Activated CD8-positive, alpha-beta memory T cell treated with anti-CD3 and anti-CD28 coated beads for 36 hours (primary cell): ENCODE results near the gene ERGIC3. TPM values are rescaled to one million over a fixed set of nuclear protein-coding genes. Genes with fewer than 3 reads are reported as not detected.

Experiments used
- CTCF ChIA-PET: fragments of 350-600 bp; sonication (Branson Sonifier 250); formaldehyde crosslinking; loops from one replicate; lab custom pipeline; 2021; ENCODE audit warnings: antibody characterized with exemption; lab: Charles Lee
- POLR2A ChIA-PET: fragments of 350-600 bp; sonication (Branson Sonifier 250); formaldehyde crosslinking; loops from one replicate; lab custom pipeline; 2021; ENCODE audit warnings: antibody characterized with exemption; lab: Charles Lee
- total RNA-seq, 2 experiments: library from RNA; stranded (reverse); gene quantifications; one replicate each; pipeline ENCODE4 v1.2.3, GENCODE V29; 2021

The ERGIC3 gene
- 100 to 1,000 TPM; 132 to 141 TPM for total RNA-seq

DNA sequence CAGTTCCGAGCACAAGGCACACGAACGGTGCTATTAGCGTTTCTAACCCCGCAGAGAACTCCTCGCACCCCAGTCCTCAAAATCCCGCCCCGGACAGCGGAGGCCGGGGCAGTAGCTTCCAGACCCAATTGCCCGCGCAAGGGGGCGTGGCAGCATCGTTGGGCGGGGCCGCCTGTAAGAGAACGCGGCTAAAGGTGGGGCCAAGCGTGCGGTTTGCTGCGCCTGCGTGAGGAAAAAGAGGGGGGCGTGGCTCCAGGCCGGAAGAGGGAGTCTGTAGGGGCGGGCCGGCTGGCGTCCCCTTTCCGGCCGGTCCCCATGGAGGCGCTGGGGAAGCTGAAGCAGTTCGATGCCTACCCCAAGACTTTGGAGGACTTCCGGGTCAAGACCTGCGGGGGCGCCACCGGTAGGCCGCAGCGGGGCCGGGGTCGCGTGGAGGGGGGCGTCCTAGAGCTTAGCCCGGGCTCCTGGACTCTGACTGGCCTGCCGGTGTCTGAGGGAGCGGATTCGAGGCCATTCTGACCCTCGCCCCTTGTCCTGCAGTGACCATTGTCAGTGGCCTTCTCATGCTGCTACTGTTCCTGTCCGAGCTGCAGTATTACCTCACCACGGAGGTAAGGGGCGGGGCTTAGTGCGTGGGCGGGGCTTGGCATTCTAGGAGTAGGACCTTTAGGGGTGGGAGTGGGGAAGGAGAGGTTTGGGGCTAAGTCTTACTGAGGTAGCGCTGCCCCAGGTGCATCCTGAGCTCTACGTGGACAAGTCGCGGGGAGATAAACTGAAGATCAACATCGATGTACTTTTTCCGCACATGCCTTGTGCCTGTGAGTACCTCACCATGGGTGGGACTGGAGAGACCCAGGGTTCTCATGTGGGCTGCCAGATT, at the start of gene ERGIC3:
Gene ERGIC3, plus strand, starts transcription at position 296 of the 880 bp plus-strand sequence. Its CDS starts 20 bp downstream, at position 316.
- POLR2A ChIA-PET, result interaction anchor here (0.5 to 1.4 kb wide), 4 partner anchors 16 to 122 kb away, joined by 3 to 9 read pairs (median 6); partner anchors contain the start of genes CPNE1 and RBM12
- CTCF ChIA-PET, result interaction anchor here (0.6 to 1.8 kb wide), 2 partner anchors 78 to 276 kb away, joined by 5 to 6 read pairs; no protein-coding TSS in a partner anchor

DNA sequence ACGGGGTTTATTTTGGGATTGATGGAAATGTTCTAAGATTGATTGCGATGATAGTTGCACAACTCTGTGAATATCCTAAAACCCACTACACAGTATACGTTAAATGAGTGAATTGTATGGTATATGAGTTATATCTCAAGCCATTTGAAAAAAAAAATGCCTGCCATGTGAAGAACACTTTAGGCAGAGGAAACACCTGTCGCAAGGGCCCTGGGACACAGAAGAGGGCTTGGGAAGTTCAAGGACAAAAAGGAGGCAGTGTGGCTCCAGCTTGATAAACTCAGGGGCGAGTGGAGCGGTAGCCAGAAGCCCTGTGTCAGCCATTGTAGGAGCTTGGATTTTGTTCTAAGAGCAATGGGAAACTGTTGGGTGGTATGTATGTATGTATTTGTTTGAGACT, 49.5 kb upstream of the ERGIC3 start:
- ChIA-PET POLR2A (interaction anchor here (0.5 kb wide), 1 partner anchor 1564 kb away, joined by 4 read pairs; no protein-coding TSS in a partner anchor), CTCF (interaction anchor here (0.6 to 1.5 kb wide), 3 partner anchors 13 to 188 kb away, joined by 4 to 6 read pairs (median 4); partner anchors contain the start of gene CEP250)

DNA sequence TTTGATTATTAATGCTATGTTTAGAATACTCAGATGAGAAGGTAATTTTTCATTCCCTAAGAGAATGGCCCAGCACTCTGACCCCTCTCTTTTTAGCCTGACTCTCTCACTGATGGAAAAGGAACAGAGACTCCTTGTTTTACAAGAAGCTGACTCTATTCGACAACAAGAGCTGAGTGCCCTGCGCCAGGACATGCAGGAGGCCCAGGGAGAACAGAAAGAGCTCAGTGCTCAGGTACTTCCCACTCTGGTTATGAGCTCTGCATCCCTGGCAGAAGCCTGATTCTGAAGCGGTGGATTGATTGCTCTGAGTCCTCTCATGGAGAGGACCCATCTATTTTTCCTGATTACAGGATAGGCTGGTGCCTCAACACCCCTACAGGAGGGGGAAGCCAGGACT, 45.4 kb upstream of the ERGIC3 start:
- CTCF ChIA-PET, result interaction anchor here (1.7 kb wide), 1 partner anchor 33 kb away, joined by 4 read pairs; no protein-coding TSS in a partner anchor
- POLR2A ChIA-PET, result no interaction called here

DNA sequence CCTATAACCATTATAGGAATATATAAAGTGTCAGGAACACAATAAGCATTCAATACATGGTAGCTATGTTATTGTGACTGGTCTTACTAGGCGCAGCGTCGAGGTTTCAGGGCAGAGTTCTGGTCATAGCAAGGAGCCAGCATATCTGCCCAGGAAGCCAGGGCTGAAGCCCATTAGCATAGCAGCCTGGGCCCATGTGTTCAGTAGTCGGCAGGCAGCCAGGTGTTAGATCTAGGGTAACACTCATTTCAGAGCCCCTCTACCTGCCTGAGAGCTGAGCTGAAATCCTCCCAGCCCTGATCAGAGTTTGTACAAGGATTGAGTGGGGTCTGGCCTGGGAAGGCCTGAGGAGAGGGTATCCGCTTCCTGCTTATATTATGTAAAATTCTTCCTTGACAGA, 44.6 kb upstream of the ERGIC3 start:
- ChIA-PET POLR2A (interaction anchor here (0.6 kb wide), 1 partner anchor 330 kb away, joined by 3 read pairs; no protein-coding TSS in a partner anchor), CTCF (interaction anchor here (0.6 to 1.7 kb wide), 2 partner anchors 34 kb away, joined by 3 to 4 read pairs; no protein-coding TSS in a partner anchor)

DNA sequence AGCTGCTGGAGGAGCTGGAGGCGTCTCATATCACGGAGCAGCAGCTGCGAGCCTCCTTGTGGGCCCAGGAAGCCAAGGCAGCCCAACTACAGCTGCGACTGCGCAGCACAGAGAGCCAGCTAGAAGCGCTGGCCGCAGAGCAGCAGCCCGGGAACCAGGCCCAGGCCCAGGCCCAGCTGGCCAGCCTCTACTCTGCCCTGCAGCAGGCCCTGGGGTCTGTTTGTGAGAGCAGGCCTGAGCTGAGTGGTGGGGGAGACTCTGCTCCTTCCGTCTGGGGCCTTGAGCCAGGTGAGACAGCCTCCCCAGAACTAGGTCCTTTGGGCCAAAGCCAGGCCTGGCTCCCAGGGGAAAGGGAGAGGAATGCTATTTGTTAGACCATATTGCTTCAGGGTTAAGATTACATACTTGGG, 44.1 kb upstream of the ERGIC3 start:
- CTCF ChIA-PET, result interaction anchor here (0.6 to 0.8 kb wide), 2 partner anchors 34 to 752 kb away, joined by 3 read pairs; no protein-coding TSS in a partner anchor
- POLR2A ChIA-PET, result no interaction called here

DNA sequence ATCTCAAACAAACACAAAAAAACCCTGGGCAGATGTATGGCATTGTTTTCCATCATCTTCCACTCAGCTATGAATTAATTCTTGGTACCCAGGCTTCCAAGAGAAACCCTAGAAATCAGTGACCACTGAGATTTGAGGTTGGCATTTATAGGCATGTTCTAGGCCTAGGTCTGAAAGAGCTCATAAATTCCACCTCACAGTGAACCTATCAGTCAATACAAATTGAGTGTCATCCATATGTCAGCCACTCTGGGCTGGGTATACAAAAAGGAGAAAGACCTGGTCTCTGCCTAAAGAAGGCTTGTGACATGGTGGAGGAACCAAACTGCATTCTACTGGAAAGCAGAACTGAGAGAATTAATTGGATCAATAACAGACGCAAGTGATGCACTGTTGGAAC, 42.6 kb upstream of the ERGIC3 start:
- CTCF ChIA-PET, result interaction anchor here (0.6 kb wide), 1 partner anchor 314 kb away, joined by 3 read pairs; no protein-coding TSS in a partner anchor

DNA sequence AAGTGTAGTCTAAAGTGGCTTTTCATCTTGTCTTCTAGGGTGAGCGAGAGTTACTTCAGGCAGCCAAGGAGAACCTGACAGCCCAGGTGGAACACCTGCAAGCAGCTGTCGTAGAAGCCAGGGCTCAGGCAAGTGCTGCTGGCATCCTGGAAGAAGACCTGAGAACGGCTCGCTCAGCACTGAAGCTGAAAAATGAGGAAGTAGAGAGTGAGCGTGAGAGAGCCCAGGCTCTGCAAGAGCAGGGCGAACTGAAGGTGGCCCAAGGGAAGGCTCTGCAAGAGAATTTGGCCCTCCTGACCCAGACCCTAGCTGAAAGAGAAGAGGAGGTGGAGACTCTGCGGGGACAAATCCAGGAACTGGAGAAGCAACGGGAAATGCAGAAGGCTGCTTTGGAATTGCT, 39.5 kb upstream of the ERGIC3 start:
- CTCF ChIA-PET, result no interaction called here
- POLR2A ChIA-PET, result no interaction called here

More for the DNA sequence above, 42.6 kb upstream of the ERGIC3 start:
- POLR2A ChIA-PET, result interaction anchor here (0.6 to 1.4 kb wide), 2 partner anchors 9 to 35 kb away, joined by 3 to 4 read pairs; no protein-coding TSS in a partner anchor

DNA sequence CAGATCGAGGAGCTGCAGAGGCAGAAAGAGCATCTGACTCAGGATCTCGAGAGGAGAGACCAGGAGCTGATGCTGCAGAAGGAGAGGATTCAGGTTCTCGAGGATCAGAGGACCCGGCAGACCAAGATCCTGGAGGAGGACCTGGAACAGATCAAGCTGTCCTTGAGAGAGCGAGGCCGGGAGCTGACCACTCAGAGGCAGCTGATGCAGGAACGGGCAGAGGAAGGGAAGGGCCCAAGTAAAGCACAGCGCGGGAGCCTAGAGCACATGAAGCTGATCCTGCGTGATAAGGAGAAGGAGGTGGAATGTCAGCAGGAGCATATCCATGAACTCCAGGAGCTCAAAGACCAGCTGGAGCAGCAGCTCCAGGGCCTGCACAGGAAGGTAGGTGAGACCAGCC, 38.6 kb upstream of the ERGIC3 start:
- CTCF ChIA-PET, result no interaction called here
- POLR2A ChIA-PET, result no interaction called here

DNA sequence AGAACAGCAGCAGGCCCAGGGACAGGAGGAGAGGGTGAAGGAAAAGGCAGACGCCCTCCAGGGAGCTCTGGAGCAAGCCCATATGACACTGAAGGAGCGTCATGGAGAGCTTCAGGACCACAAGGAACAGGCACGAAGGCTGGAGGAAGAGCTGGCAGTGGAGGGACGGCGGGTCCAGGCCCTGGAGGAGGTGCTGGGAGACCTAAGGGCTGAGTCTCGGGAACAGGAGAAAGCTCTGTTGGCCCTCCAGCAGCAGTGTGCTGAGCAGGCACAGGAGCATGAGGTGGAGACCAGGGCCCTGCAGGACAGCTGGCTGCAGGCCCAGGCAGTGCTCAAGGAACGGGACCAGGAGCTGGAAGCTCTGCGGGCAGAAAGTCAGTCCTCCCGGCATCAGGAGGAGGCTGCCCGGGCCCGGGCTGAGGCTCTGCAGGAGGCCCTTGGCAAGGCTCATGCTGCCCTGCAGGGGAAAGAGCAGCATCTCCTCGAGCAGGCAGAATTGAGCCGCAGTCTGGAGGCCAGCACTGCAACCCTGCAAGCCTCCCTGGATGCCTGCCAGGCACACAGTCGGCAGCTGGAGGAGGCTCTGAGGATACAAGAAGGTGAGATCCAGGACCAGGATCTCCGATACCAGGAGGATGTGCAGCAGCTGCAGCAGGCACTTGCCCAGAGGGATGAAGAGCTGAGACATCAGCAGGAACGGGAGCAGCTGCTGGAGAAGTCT, 37.9 kb upstream of the ERGIC3 start:
- POLR2A ChIA-PET, result interaction anchor here (0.5 kb wide), 1 partner anchor 109 kb away, joined by 5 read pairs; no protein-coding TSS in a partner anchor
- CTCF ChIA-PET, result no interaction called here

DNA sequence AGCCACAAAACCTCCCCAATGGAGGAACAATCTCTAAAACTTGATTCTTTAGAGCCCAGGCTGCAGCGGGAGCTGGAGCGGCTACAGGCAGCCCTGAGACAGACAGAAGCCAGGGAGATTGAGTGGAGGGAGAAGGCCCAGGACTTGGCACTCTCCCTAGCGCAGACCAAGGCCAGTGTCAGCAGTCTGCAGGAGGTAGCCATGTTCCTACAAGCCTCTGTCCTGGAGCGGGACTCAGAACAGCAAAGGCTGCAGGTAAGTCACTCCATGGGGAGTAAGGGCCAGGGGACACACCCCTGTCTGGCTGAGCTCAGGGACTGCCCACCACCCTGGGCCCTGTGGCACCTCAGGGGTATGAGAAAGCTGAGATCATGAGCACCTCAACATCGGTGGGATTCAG, 37.1 kb upstream of the ERGIC3 start:
- POLR2A ChIA-PET, result no interaction called here
- CTCF ChIA-PET, result interaction anchor here (1.2 kb wide), 1 partner anchor 13 kb away, joined by 4 read pairs; no protein-coding TSS in a partner anchor

DNA sequence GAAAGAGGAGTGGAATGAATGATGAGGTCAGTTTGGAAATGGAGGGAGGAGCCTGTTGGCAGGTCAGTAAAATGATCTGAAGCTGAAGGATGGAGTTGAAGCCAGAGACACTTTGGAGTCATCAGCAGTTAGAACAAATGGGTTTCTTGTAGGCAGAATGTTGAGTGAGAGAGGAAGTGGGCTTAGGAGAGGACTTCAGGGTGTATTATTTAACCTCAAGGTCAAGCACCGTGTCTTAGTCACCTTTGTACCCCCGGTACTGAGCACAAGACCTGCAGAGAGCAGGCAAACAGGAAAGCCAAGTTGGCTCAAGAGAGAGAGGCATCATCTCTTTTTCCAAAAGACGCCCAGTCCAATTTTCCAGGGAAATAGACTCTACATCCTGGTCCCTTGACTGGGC, 35.7 kb upstream of the ERGIC3 start:
- ChIA-PET POLR2A (no interaction called here), CTCF (interaction anchor here (1.2 to 1.3 kb wide), 2 partner anchors 14 to 43 kb away, joined by 3 to 4 read pairs; no protein-coding TSS in a partner anchor)

DNA sequence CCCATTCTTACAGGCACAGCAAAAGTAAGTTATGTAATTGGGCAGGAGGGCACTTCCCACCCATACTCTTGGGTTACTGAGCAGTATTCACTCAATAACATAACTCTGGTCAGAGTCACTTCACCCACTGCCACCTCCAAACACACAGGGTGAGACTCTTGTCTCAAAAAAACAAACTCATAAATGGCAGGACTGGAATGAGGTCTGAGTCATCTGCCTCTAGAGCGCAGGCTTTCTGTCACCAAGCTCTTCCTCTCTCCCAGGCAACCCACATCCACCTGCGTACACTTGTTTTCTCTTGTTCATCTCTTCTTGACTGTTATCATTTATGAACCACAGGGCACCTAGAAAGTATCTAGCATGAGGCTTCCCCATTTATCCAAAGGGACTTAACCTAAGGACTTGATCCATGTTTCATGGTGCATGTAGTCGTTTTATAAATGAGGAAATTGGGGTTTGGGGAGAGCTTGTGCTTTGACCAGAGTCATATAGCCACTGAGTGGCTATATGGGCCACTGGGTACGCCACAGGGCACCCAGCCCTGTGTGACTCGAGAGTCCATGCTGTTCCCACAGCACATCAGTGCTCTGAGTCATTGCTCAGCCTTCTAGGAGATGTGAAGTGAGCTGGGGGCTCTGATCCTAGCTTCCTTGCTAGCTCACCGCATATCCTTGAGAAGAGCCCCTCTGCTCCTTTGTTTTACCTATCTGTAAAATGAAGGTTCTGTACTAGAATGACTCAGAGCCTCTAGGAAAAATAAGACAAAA, 34.8 kb upstream of the ERGIC3 start:
- POLR2A ChIA-PET, result interaction anchor here (1.4 kb wide), 1 partner anchor 16 kb away, joined by 5 read pairs; no protein-coding TSS in a partner anchor
- CTCF ChIA-PET, result interaction anchor here (1.3 kb wide), 1 partner anchor 44 kb away, joined by 3 read pairs; no protein-coding TSS in a partner anchor

DNA sequence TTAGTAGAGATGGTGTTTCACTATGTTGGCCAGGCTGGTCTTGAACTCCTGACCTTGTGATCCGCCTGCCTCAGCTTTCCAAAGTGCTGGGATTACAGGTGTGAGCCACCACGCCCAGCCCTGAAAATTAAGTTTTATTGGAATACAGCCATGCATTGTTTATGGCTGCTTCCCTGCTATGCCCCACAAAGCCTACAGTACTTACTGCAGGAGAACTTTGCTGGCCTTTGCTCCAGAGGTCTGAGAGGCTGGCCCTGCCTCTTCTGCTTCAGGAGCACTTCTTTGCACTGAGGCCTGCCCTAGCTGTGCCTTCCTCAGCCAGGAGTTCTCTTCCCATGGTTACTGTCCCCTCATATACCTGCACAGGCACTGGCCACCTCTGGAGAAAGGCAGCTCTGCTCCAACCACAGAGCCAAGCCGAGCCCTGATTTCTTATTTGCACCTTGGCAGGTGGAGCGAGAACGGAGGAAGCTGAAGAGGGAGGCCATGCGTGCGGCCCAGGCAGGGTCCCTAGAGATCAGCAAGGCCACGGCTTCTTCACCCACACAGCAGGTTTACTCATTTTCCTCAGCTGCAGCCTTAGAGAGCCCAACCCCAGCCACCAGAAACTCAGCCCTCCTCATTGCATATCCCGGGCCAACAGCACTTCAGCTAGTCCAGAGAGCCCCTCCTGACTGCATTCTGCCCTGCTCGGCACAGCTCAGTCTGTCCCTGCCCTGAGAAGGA, 33.2 kb upstream of the ERGIC3 start:
- POLR2A ChIA-PET, result no interaction called here
- CTCF ChIA-PET, result interaction anchor here (0.6 kb wide), 1 partner anchor 25 kb away, joined by 3 read pairs; no protein-coding TSS in a partner anchor

DNA sequence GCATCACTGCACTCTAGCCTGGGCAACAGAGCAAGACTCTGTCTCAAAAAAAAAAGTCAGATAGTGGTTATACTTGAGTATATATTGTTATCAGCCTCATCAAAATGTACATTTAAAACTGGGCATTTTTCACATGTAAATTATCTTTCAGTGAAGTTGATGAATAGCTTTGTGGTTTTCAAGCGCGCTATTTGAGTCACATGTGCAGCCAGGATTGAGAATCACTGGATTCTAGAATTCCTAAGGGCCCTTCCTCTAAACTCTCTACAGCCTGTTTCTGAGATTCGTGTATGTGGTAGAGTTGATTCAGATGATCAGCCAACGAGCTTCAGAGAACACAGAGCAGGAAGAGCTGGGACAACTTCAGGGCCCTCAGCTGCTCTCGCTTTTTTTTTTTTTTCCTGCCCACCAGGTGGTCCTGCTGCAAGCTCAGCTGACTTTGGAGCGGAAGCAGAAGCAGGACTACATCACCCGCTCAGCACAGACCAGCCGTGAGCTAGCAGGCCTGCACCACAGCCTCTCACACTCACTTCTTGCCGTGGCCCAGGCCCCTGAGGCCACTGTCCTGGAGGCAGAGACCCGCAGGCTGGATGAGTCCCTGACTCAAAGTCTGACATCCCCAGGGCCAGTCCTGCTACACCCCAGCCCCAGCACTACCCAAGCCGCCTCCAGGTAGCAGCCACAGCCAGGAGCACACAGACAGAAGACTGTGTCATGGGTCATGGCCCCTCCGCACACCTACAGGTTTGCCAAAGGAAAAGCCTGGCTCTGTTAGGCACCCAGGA, 30.7 kb upstream of the ERGIC3 start:
- POLR2A ChIA-PET, result no interaction called here
- CTCF ChIA-PET, result no interaction called here

DNA sequence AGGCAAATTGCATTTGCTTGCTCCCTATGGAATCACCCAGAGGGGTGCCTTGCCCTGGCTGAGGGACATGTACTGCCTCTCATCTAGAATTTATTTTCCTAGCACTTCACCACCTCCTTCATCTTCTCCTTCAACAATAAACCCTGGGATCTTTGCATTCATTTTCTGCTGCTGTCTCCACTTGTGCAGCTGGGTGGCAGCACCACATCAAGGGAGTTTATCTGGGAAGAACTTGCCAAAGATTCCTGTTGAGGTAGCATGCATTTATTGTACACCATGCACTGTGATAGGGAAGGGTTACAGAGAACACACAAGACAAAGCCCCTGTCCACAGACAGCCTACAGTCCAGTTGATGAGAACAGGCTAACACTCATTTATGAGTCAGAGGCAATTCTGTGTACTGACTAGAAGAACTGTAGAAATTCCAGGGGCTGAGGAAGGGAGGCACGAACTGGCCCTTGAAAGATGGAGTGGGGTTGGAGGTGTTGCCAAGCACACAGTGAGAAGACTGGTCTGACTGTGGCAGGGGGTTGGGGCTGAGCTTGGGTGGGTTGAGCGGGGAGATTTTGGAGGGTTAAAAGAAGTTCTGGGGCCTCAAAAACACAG, 30.0 kb upstream of the ERGIC3 start:
- ChIA-PET POLR2A (no interaction called here), CTCF (interaction anchor here (0.9 kb wide), 1 partner anchor 49 kb away, joined by 4 read pairs; no protein-coding TSS in a partner anchor)

DNA sequence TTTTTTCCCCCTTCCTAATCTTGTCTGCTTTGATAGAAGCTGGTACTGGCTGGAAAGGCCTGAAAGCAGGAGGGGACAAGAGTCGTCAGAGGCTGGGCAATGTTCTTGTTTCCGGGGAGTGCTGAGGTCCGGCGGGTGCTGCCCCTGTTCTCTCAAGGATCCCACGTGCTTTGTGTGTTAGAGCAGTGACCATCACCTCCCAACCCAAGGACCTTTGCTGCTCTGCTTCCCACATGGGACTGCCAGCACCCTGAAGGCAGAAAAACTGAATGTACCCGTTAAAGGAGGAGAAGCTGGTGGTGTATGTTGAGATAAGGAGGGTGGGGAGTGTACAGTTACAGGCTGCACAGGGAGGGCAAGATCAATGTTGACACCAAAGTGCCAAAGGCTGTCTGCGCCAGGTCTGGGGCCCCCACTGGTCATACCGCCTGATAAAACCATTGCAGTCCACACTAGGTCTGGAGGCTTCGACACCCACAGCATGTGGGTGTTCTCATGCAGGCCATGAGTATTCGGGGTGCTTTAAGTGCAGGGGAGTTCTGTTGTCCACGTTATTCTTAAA, 27.4 kb upstream of the ERGIC3 start:
- CTCF ChIA-PET, result no interaction called here
- POLR2A ChIA-PET, result no interaction called here
